Measurements from ENCODE around the gene ANKS1A.

The ANKS1A gene

DNA sequence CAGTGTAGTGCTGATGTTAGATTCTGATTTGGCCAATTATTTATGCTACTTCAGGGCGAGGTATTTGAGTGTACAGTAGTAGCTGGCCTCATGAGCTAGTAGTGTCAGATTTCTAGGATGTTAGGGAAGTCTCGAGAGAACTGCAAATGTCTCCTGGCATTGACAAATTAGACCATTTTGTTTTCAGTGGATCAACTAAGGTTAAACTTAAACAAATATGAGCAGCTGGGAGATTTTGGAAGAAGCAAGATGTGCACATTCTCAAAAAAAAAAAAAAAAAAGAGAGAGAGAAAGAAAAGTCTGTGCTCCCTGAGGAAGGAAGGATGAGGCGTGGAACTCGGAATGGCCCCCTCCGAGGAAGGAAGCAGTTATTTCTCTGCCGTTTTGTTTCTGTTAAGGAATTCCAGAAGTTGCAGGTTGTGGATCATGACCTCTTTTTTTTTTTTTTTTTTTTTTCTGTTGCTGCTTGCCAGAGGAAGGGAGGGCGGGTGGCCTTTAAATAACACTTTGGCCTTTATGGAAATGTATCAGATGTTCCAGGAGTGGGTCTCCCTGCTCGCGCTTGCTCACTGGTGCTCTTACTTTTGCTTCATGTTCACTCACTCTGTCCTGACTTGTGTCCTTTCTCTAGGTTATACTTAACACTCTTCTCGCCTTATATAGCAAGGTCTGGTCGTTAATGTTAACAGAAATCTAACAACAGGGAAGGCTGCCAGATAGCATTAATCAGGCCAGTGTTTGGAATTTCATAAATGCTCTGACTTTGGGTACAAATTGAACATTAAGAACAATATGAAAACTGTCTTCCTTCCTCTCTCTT lies 127.7 kb downstream of the ANKS1A start:
- ATAC-seq (ENCODE audit: low read depth) (no peak), DNase-seq (ENCODE audit: low spot score) (no peak)
- Histone ChIP-seq H3K27me3 (ENCODE audit: insufficient read depth, poor library complexity, severe bottlenecking) (no peaks in the 10 kb centered on the region), H3K9me3 (ENCODE audit: severe bottlenecking) (no peaks in the 10 kb centered on the region), H3K4me3 (ENCODE audit: severe bottlenecking) (no peak overlapping the region), H3K36me3 (ENCODE audit: low read depth) (peaks cover 9% of the 10 kb centered on the region), H3K4me1 (ENCODE audit: insufficient read depth, poor library complexity, severe bottlenecking) (no peaks in the 10 kb centered on the region), H3K27ac (ENCODE audit: poor library complexity, severe bottlenecking) (no peak overlapping the region)
- TF ChIP-seq, protein P1, sequence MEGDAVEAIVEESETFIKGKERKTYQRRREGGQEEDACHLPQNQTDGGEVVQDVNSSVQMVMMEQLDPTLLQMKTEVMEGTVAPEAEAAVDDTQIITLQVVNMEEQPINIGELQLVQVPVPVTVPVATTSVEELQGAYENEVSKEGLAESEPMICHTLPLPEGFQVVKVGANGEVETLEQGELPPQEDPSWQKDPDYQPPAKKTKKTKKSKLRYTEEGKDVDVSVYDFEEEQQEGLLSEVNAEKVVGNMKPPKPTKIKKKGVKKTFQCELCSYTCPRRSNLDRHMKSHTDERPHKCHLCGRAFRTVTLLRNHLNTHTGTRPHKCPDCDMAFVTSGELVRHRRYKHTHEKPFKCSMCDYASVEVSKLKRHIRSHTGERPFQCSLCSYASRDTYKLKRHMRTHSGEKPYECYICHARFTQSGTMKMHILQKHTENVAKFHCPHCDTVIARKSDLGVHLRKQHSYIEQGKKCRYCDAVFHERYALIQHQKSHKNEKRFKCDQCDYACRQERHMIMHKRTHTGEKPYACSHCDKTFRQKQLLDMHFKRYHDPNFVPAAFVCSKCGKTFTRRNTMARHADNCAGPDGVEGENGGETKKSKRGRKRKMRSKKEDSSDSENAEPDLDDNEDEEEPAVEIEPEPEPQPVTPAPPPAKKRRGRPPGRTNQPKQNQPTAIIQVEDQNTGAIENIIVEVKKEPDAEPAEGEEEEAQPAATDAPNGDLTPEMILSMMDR (IDR thresholded peaks at IDR 0.05; ENCODE audit: poor library complexity, severe bottlenecking), result no peak

DNA sequence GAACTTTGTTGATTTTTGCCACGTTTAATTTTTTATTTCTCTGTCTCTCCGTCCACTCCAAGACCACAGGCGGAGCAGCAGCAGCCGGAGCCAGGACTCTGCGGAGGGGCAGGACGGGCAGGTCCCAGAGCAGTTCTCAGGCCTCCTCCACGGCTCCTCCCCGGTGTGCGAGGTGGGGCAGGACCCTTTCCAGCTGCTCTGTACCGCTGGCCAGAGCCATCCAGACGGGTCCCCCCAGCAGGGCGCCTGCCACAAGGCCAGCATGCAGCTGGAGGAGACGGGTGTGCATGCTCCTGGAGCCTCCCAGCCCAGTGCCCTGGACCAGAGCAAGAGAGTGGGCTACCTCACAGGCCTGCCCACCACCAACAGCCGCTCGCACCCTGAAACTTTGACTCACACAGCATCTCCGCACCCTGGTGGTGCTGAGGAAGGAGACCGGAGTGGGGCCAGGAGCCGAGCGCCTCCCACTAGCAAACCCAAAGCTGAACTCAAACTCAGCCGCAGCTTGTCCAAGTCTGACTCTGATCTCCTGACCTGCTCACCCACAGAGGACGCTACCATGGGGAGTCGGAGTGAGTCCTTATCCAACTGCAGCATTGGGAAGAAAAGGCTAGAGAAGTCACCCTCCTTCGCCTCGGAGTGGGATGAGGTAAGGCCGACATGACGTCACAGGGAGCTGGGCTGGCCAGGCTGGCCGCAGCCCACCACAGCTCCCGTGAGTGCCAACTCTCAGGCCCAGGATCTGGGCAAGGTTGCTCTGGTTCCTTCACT lies 128.5 kb downstream of the ANKS1A start:
- TF ChIP-seq, protein P1 (IDR thresholded peaks at IDR 0.05; ENCODE audit: poor library complexity, severe bottlenecking), result no peak
- Histone ChIP-seq H3K27me3 (ENCODE audit: insufficient read depth, poor library complexity, severe bottlenecking) (no peaks in the 10 kb centered on the region), H3K4me3 (ENCODE audit: severe bottlenecking) (no peak overlapping the region), H3K9me3 (ENCODE audit: severe bottlenecking) (no peaks in the 10 kb centered on the region), H3K4me1 (ENCODE audit: insufficient read depth, poor library complexity, severe bottlenecking) (no peaks in the 10 kb centered on the region), H3K36me3 (ENCODE audit: low read depth) (peaks cover 9% of the 10 kb centered on the region), H3K27ac (ENCODE audit: poor library complexity, severe bottlenecking) (no peak overlapping the region)
- ATAC-seq (ENCODE audit: low read depth), result no peak
- DNase-seq (ENCODE audit: low spot score), result no peak

- no peak overlapping the region for H3K27ac ChIP-seq (ENCODE audit: poor library complexity, severe bottlenecking)
These were observed 129.1 kb downstream of the ANKS1A start for GRCh38 chr6:35018182-35018519.

DNA sequence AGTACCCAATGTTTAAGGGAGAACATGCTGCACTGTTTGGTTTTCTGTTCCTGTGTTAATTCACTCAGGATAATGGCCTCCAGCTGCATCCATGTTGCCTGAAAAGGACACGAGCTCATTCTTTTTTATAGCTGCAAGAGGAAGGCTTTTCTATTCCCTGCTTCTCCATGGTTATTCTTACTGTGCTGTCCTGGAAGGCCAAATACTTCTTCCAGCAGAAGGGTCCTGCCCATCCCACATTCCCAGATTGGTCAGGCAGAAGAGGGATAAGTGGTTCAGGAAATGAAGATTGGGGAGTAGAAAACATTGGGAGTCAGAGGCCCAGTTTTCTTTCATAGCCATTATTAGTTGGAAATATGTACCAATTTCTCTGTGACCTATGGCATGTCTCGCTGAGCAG lies 129.7 kb downstream of the ANKS1A start:
- TF ChIP-seq, protein P1 (IDR thresholded peaks at IDR 0.05; ENCODE audit: poor library complexity, severe bottlenecking), result no peak
- Histone ChIP-seq H3K4me3 (ENCODE audit: severe bottlenecking) (no peak overlapping the region), H3K9me3 (ENCODE audit: severe bottlenecking) (no peaks in the 10 kb centered on the region), H3K36me3 (ENCODE audit: low read depth) (peaks cover 9% of the 10 kb centered on the region), H3K27ac (ENCODE audit: poor library complexity, severe bottlenecking) (no peak overlapping the region), H3K4me1 (ENCODE audit: insufficient read depth, poor library complexity, severe bottlenecking) (no peaks in the 10 kb centered on the region), H3K27me3 (ENCODE audit: insufficient read depth, poor library complexity, severe bottlenecking) (no peaks in the 10 kb centered on the region)
- DNase-seq (ENCODE audit: low spot score) (no peak), ATAC-seq (ENCODE audit: low read depth) (no peak)

More at GRCh38 chr6:35018182-35018519, 129.1 kb downstream of the ANKS1A start:
- H3K4me3 ChIP-seq (ENCODE audit: severe bottlenecking), result no peak overlapping the region
- H3K36me3 ChIP-seq (ENCODE audit: low read depth), result peaks cover 9% of the 10 kb centered on the region
- ATAC-seq (ENCODE audit: low read depth) (no peak), DNase-seq (ENCODE audit: low spot score) (no peak)
- no peaks in the 10 kb centered on the region for H3K4me1 ChIP-seq (ENCODE audit: insufficient read depth, poor library complexity, severe bottlenecking)
- TF ChIP-seq, protein P1 (IDR thresholded peaks at IDR 0.05; ENCODE audit: poor library complexity, severe bottlenecking), result no peak
- no peaks in the 10 kb centered on the region for H3K27me3 ChIP-seq (ENCODE audit: insufficient read depth, poor library complexity, severe bottlenecking)
- H3K9me3 ChIP-seq (ENCODE audit: severe bottlenecking), result no peaks in the 10 kb centered on the region
